ENCODE results near the gene CARS1.

Gene CARS1

DNA sequence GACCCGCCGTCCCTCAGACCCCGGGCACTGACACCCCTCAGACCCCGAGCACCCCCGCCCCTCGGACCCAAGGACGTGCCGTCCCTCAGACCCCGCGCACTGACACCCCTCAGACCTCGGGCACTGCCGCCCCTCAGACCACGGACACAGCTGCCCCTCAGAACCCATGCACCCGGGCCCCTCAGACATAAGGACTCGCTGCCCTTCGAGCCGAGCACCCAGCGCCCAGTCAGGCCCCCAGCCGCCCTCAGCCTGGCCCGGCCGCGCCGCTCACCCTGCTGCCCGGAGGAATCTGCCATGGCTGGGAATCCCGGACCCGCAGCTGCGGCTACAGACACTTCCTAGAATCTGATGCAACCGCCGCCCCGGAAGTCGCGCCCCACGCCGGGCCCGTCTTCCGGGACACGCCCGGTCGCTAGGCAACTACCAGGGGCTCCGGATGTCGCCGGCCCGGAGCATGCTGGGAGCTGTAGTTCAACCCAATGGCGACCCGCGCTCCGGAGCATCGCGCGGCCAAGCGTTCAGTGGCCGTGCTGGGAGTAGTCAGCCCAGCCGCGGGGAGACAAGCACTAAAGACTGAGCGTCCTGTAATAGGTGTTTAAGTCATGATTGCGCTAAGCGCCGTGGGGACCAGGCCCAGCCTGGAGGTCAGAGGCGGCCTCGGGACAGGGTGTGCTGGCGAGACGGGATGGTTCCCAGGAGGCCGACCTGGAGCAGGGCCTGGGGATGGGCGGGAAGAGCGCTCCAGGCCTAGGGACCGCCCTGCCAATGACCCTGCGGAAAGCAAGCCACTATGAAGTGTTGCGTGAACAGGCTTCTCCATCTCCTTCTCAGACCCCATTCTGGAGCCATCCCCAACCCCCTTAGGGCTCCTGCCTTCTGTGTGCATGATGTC, at the start of gene CARS1:
Gene CARS1, minus strand, starts transcription at position 355 of the 895 bp plus-strand sequence. Its CDS starts 56 bp downstream, at position 299.
- peak; percentile 92 for DNase-seq (ENCODE audit: low read depth)

DNA sequence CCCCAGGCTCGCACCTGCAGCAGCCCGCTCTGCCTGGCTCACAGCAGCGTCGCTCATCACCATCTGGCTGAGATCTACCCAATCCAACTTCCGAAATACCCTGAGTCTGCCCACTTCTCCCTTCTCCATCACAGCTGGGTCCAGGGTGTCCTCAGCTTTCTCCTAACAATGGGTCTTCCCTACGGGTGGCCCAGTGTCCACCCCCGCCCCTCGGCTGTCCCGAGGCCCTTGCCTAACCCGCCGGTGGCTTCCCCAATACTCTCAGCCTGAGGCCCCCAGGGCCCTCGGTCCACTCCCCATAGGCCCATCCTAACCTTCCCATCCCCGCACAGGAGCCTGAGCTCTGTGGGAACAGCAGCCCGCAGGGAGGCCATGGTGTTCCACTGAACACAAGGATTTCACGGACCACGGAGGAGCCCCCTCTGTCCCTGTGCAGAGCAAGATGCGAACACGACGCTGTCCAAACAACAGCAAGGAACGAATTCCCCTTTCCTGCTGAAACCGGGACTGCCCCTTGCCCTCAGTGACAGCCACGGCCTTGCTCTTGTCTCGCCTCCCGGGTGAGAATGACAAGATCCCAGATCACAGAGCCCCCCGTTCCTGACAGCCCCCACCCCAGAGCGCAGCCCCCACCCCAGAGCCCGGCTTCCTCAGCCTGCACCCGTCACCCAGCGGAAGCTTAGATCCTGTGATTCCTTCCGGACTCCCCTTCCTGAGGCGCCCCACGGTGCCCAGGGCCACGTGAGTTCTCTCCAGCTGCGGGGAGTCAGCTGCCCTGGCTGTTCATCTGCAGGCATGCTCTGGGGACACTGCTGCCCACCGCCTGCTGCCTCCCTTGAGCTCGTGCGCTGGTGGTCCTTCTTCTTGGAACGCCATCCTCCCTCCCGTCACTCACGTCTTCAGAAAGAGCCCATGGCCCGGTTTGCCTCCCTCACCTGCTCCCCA, 48.8 kb upstream of the CARS1 start:
- no peak for DNase-seq (ENCODE audit: low read depth)

- no peak for DNase-seq (ENCODE audit: low read depth)
Observed at GRCh38 chr11:3104961-3105790, 48.0 kb upstream of the CARS1 start.

GRCh38 chr11:3104051-3104714, 47.0 kb upstream of the CARS1 start:
- DNase-seq (ENCODE audit: low read depth): no peak

DNA sequence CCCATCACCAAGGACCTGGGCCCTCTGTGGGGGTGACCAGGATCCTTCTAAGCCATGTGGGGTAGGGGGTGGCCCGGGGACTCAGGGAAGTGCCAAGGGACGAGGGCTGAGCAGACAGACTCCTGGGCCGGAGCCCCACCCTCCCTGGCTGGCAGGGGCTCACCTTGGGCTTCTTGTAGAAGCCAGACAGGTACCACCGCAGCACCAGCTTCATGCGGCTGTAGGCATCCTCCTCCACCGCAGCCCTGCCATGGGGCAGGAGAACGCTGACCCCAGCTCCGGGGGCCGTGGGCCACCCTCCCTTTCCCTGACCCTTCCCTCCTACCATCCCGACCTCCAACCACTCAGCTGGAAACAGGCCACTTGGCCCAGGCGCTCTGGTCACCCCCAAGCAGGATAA, 45.9 kb upstream of the CARS1 start:
- no peak for DNase-seq (ENCODE audit: low read depth)

- no peak for DNase-seq (ENCODE audit: low read depth)
Observed at GRCh38 chr11:3102641-3102921, 45.4 kb upstream of the CARS1 start.

GRCh38 chr11:3101921-3102640, 44.9 kb upstream of the CARS1 start:
- DNase-seq (ENCODE audit: low read depth): no peak

GRCh38 chr11:3099178-3099577, 42.0 kb upstream of the CARS1 start:
- DNase-seq (ENCODE audit: low read depth): no peak

GRCh38 chr11:3096909-3097530, 39.8 kb upstream of the CARS1 start:
- no peak for DNase-seq (ENCODE audit: low read depth)

DNA sequence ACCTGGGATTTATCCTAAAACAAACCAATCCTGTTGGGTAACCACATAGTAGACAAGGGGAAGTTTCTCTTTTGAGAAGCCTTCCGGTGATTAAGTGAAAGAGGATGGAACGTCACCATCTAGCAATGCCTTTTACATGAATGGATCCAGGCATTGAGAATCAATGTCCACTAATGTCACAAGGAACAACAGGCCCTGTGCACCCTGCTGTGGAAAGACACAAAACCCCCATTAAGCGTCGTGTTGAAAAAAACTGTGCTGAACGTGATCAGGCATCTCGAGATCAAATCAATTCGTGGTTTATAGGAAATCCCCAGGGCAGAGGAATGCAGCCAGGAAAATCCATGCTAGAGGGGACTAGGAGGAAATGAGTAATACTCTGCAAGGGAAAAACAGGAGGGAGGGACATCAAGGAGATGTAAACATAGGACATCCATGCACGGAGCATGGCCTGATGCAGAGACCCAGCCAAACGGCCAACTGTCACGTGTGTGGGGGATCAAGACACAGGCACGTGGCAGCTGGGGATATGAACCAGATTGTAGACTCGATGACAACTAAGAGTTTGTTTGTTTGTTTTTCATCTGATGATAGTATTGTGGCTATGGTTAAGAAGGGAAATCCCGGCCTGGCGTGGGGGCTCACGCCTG, 38.6 kb upstream of the CARS1 start:
- DNase-seq (ENCODE audit: low read depth): peak; percentile 55

GRCh38 chr11:3094223-3094824, 37.1 kb upstream of the CARS1 start:
- DNase-seq (ENCODE audit: low read depth): no peak

DNA sequence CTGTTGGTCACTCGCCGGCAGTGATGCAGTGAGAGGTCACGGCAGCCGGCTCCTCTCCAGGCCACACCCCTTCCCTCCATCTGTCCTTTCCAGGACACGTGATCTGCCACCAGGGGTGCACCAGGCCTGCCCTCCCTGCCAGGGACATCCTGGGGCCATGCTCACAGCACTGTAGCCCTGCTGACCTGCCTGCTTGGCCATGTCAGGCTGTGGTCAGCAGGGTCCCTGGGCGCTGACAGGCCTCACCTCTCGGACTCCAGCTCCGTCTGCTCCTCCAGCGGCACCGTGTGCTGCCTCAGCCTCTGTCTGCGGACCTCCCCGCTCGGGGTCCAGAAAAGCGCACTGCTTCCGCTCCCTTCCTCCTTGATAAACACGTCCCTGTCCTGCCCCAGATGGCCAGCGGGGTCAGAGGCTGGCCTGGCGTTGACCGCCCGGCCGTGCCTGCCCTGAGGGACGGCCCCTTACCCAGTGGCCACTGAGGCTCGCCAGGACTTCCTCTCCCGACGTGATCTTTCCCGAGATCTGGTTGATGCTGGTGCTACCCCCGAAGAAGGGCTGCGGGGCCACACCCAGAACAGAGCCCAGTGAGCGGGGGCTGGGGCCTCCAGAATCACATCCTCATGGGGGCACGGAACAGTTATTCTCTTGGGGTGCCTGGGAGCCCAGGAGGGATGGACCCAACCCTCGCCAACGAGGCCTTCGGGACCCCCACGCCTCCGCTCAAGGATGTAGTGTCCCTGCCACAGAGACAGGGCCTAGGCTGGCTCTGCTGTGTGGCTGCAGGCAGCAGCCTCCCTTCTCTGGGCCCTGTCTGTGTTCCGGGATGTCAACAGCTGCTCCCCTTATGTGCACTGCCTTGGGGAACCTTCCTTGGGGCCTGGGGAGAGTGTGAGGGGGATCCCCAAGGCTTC, 36.3 kb upstream of the CARS1 start:
- DNase-seq (ENCODE audit: low read depth): no peak

DNA sequence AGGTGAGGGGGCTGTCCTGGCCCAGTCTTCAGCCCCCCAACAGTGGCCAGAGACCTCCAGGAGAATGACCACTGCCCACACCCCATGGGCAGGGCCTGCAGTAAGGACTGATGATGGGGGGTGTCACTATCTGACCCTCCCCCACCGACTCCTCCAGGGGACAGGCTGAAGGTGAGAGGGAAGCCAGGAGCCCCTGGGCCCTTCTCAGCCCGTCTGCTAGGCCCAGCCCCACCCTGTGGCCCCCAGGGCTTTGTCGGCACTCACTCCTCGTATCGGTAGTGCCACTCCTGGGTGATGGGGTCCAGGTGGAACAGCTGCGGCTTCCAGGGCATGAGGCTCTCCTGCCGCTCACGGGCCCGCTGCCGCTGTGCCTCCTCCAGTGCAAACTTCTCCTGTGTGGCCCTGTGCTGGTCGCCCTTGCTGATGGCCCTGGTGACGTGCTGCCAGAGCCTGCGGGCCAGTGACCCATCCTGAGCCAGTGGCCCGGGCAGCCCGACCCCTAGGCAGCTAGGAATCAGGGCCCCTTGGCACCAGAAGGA, 35.4 kb upstream of the CARS1 start:
- DNase-seq (ENCODE audit: low read depth): no peak

DNA sequence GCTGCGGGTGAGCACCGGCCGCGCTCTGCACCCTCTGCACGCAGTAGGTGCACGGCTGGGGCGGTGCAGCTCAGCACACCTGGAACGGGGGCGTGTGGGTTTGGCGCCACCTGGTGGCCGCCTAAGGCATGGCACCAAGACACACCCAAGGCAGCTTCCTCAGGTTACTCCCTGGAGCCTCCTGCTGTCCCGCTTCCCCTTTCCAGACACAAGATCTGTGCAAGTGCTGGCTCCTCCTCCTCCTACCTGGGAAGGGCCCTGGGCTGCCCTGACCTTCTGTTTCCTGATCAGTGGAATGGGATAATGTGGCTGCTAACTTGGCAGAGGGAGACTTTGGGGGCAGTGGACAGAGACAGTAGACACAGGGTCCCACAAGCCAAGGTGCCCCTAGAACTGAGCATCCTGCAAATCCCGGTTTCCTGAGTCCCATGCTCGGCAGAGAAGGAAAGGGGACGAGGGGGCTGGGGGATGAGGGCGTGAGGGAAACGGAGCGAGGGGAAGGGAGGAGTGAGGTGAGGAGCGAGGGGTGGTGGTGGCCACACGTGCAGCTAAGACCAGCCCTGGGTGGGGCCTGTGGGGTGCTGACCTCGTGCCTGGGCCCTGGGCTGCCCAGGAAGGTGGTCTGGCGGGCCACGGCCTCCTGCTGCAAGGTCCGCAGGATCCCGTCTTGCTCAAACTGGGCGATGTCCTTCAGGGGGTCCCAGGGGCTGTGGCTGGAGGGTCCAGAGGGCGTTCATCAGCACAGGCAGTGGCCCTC, 34.8 kb upstream of the CARS1 start:
- peak; percentile 50 for DNase-seq (ENCODE audit: low read depth)

- no peak for DNase-seq (ENCODE audit: low read depth)
Observed at GRCh38 chr11:3091081-3091845, 34.0 kb upstream of the CARS1 start.

GRCh38 chr11:3090096-3090901, 33.1 kb upstream of the CARS1 start:
- no peak for DNase-seq (ENCODE audit: low read depth)
